SU-DHL-6 (cell line): ENCODE results near the gene CNTNAP5.

Source experiments
- H2AFZ ChIP-seq: fragments of 200-600 bp; sonication (generic); 2 replicates; pipeline ENCODE4 v1.6.1; 2014; ENCODE audit warnings: low read depth, mild to moderate bottlenecking, moderate library complexity, mixed read lengths, antibody characterized with exemption, low read length; ENCODE audit not compliant: severe bottlenecking
- H3F3A ChIP-seq: fragments of 200-600 bp; shearing (Covaris generic); 2 replicates; pipeline ENCODE4 v1.6.0; 2016; ENCODE audit warnings: antibody characterized with exemption, mild to moderate bottlenecking; ENCODE audit not compliant: insufficient read depth
- H3K27ac ChIP-seq: fragments of 200-600 bp; sonication (generic); 2 replicates; pipeline ENCODE4 v1.5.1; 2016; ENCODE audit warnings: low read depth, mild to moderate bottlenecking, low read length, moderate library complexity, mixed read lengths
- H3K27me3 ChIP-seq: fragments of 200-600 bp; sonication (generic), shearing (Covaris generic); 2 replicates; pipeline ENCODE4 v1.6.0; 2014; ENCODE audit warnings: mild to moderate bottlenecking, low read length
- H3K36me3 ChIP-seq: fragments of 200-600 bp; sonication (generic); 2 replicates; pipeline ENCODE4 v1.6.1; 2014; ENCODE audit warnings: mild to moderate bottlenecking, low read length, mixed read lengths
- H3K4me2 ChIP-seq: fragments of 300-600, 200-600 bp; shearing (Covaris generic), sonication (generic); 2 replicates; pipeline ENCODE4 v1.6.0; 2014; ENCODE audit warnings: low read length, low read depth, mild to moderate bottlenecking; ENCODE audit not compliant: poor library complexity, severe bottlenecking
- H3K4me3 ChIP-seq: fragments of 200-600 bp; sonication (generic); 2 replicates; pipeline ENCODE4 v1.5.1; 2014; ENCODE audit warnings: antibody characterized with exemption, low read length, mild to moderate bottlenecking, mixed read lengths; ENCODE audit not compliant: insufficient read depth, poor library complexity, severe bottlenecking
- H3K79me2 ChIP-seq: fragments of 200-600 bp; sonication (generic); 2 replicates; pipeline ENCODE4 v1.6.1; 2014; ENCODE audit warnings: mild to moderate bottlenecking, low read length, moderate library complexity; ENCODE audit not compliant: insufficient read depth
- H3K9ac ChIP-seq: fragments of 200-600 bp; sonication (generic); 2 replicates; pipeline ENCODE4 v1.7.0; 2014; ENCODE audit warnings: mild to moderate bottlenecking, low read length
- H3K9me2 ChIP-seq: fragments of 200-600 bp; sonication (generic); replicated peaks from 2 replicates; pipeline ENCODE4 v1.6.1; 2014; ENCODE audit warnings: low read length; ENCODE audit not compliant: insufficient read depth
- H3K9me3 ChIP-seq: fragments of 200-600 bp; sonication (generic); 2 replicates; pipeline ENCODE4 v1.6.1; 2014; ENCODE audit warnings: low read length, mixed read lengths; ENCODE audit not compliant: insufficient read depth
- H4K20me1 ChIP-seq: fragments of 200-600 bp; sonication (generic); 2 replicates; pipeline ENCODE4 v1.6.1; 2014; ENCODE audit warnings: low read depth, mild to moderate bottlenecking, antibody characterized with exemption, low read length, moderate library complexity, mixed read lengths
- CTCF ChIP-seq: fragments of 200-600 bp; sonication (generic); IDR thresholded peaks from one replicate; pipeline ENCODE4 v1.5.1; 2017; ENCODE audit warnings: antibody characterized with exemption, mild to moderate bottlenecking, low read length, moderate library complexity; ENCODE audit not compliant: insufficient read depth, poor library complexity, severe bottlenecking
- EZH2phosphoT487 ChIP-seq: fragments of 200-600 bp; sonication (generic), shearing (Covaris generic); conservative IDR thresholded peaks from 2 replicates; pipeline ENCODE4 v1.6.1; 2018; ENCODE audit warnings: mild to moderate bottlenecking, antibody characterized with exemption, low read length, moderate library complexity, mixed read lengths

Gene CNTNAP5

GRCh38 chr2:124289615-124290014 lies 264.5 kb downstream of the CNTNAP5 start:
- H3K79me2 ChIP-seq: no peaks in the 10 kb centered on the region
- H3F3A ChIP-seq: no peaks in the 10 kb centered on the region
- H4K20me1 ChIP-seq: no peaks in the 10 kb centered on the region
- no peak overlapping the region for H3K9ac ChIP-seq
- no peaks in the 10 kb centered on the region for H3K36me3 ChIP-seq
- no peak overlapping the region for H3K27ac ChIP-seq
- H2AFZ ChIP-seq: no peak overlapping the region
- no peaks in the 10 kb centered on the region for H3K9me3 ChIP-seq
- H3K4me2 ChIP-seq: no peak overlapping the region
- H3K9me2 ChIP-seq: no peaks in the 10 kb centered on the region
- no peak overlapping the region for H3K4me3 ChIP-seq
- TF ChIP-seq CTCF (no peak), EZH2phosphoT487 (no peak)
- no peaks in the 10 kb centered on the region for H3K27me3 ChIP-seq

- no peaks in the 10 kb centered on the region for H3K36me3 ChIP-seq
- H3F3A ChIP-seq: no peaks in the 10 kb centered on the region
- no peak overlapping the region for H3K9ac ChIP-seq
- TF ChIP-seq EZH2phosphoT487 (no peak), CTCF (no peak)
- H3K9me2 ChIP-seq: no peaks in the 10 kb centered on the region
- no peak overlapping the region for H3K4me2 ChIP-seq
- no peaks in the 10 kb centered on the region for H3K79me2 ChIP-seq
- H4K20me1 ChIP-seq: no peaks in the 10 kb centered on the region
- H3K9me3 ChIP-seq: no peaks in the 10 kb centered on the region
- no peak overlapping the region for H3K27ac ChIP-seq
- H2AFZ ChIP-seq: no peak overlapping the region
- no peak overlapping the region for H3K4me3 ChIP-seq
- H3K27me3 ChIP-seq: no peaks in the 10 kb centered on the region
Observed at GRCh38 chr2:124296470-124296869, 271.4 kb downstream of the CNTNAP5 start.

GRCh38 chr2:124301915-124302314 lies 276.8 kb downstream of the CNTNAP5 start:
- no peak overlapping the region for H3K9ac ChIP-seq
- no peak overlapping the region for H3K4me3 ChIP-seq
- TF ChIP-seq EZH2phosphoT487 (no peak), CTCF (no peak)
- H3K9me3 ChIP-seq: 0 out of 2 replicates have a peak, but pooled peaks cover 4% of the 10 kb centered on the region
- H3K9me2 ChIP-seq: no peaks in the 10 kb centered on the region
- no peak overlapping the region for H2AFZ ChIP-seq
- H3K27me3 ChIP-seq: no peaks in the 10 kb centered on the region
- no peaks in the 10 kb centered on the region for H3F3A ChIP-seq
- H3K4me2 ChIP-seq: no peak overlapping the region
- H3K27ac ChIP-seq: no peak overlapping the region
- H4K20me1 ChIP-seq: no peaks in the 10 kb centered on the region
- H3K36me3 ChIP-seq: no peaks in the 10 kb centered on the region
- H3K79me2 ChIP-seq: no peaks in the 10 kb centered on the region
